Mucosa of gallbladder (tissue), 1 donor: Measurements from ENCODE around the gene SLC39A9. TPM values are rescaled to one million over a fixed set of nuclear protein-coding genes. Genes with fewer than 3 reads are reported as not detected.
"Not testable (repeated sequence)": the region's sequence is repeated elsewhere in the genome, so short reads cannot be mapped to it uniquely, and the experiment has no call there.

Experiments used
- DNase-seq: peaks from one replicate; pipeline ENCODE4 v3.0.0-alpha.2; 2020; ENCODE audit warnings: low spot score
- total RNA-seq: library from RNA; stranded (reverse); gene quantifications from one replicate; pipeline ENCODE4 v1.2.1, GENCODE V29; 2021
- donor health status: DM: no; HTN: no; CAD: no.

SLC39A9 gene
- total RNA-seq, 1 donor from 2014 or later, result 71.2 TPM

GRCh38 chr14:69368381-69368780 is 30.1 kb upstream of the SLC39A9 start:
- DNase-seq, result no peak

- DNase-seq, result no peak
These were observed 28.4 kb upstream of the SLC39A9 start for GRCh38 chr14:69370061-69370460.

GRCh38 chr14:69372146-69372545 is 26.3 kb upstream of the SLC39A9 start:
- DNase-seq, result no peak

- no peak for DNase-seq
These were observed 25.4 kb upstream of the SLC39A9 start for GRCh38 chr14:69373104-69373503.

GRCh38 chr14:69374235-69374634 is 24.3 kb upstream of the SLC39A9 start:
- DNase-seq, result no peak

- no peak for DNase-seq
These were observed 23.3 kb upstream of the SLC39A9 start for GRCh38 chr14:69375182-69375581.

- DNase-seq, result no peak
These were observed 22.8 kb upstream of the SLC39A9 start for GRCh38 chr14:69375722-69376121.

- DNase-seq, result no peak
These were observed 22.1 kb upstream of the SLC39A9 start for GRCh38 chr14:69376439-69376838.

GRCh38 chr14:69378274-69378673 is 20.2 kb upstream of the SLC39A9 start:
- DNase-seq, result no peak

GRCh38 chr14:69387311-69387710 is 11.2 kb upstream of the SLC39A9 start:
- no peak for DNase-seq

GRCh38 chr14:69391400-69391799 is 7.1 kb upstream of the SLC39A9 start:
- not testable (repeated sequence) for DNase-seq

- no peak for DNase-seq
These were observed 6.0 kb upstream of the SLC39A9 start for GRCh38 chr14:69392481-69392880.

GRCh38 chr14:69395929-69396328 is 2.6 kb upstream of the SLC39A9 start:
- DNase-seq, result no peak

- DNase-seq, result no peak
These were observed 322 bp downstream of the SLC39A9 start for GRCh38 chr14:69398818-69399210.

GRCh38 chr14:69399750-69400149 is 1.3 kb downstream of the SLC39A9 start:
- no peak for DNase-seq

GRCh38 chr14:69400154-69400553 is 1.7 kb downstream of the SLC39A9 start:
- no peak for DNase-seq

GRCh38 chr14:69401841-69402240 is 3.3 kb downstream of the SLC39A9 start:
- no peak for DNase-seq

- DNase-seq, result no peak
These were observed 6.0 kb downstream of the SLC39A9 start for GRCh38 chr14:69404478-69404877.

GRCh38 chr14:69404883-69405282 is 6.4 kb downstream of the SLC39A9 start:
- DNase-seq, result no peak

GRCh38 chr14:69405762-69406161 is 7.3 kb downstream of the SLC39A9 start:
- DNase-seq, result no peak

GRCh38 chr14:69408331-69408960 is 10.0 kb downstream of the SLC39A9 start:
- no peak for DNase-seq

GRCh38 chr14:69413483-69413882 is 15.0 kb downstream of the SLC39A9 start:
- no peak for DNase-seq

- not testable (repeated sequence) for DNase-seq
These were observed 17.6 kb downstream of the SLC39A9 start for GRCh38 chr14:69416087-69416486.

GRCh38 chr14:69423279-69423678 is 24.8 kb downstream of the SLC39A9 start:
- no peak for DNase-seq
